Measurements from ENCODE around the gene CIBAR2.

GRCh38 chr16:85130705-85131028 is 18.4 kb upstream of the CIBAR2 start:
- TF ChIP-seq TAF1 (IDR thresholded peaks at IDR 0.05; ENCODE audit: low read depth, low read length) (no peak), SPI1 (IDR thresholded peaks at IDR 0.05; ENCODE audit: low read depth, low read length) (no peak), POLR2A (IDR thresholded peaks at IDR 0.05; ENCODE audit: low read depth, low read length) (no peak), POLR2AphosphoS5 (IDR thresholded peaks at IDR 0.05; ENCODE audit: low read depth, low read length) (no peak)
